Fibroblast of pulmonary artery (primary cell): Measurements from ENCODE around the gene PNMA1.

Source experiments
- DNase-seq: peaks from one replicate; pipeline ENCODE4 v3.0.0-alpha.2; 2010; ENCODE audit warnings: low read depth
- H3K4me3 ChIP-seq: replicated peaks from 2 replicates; pipeline ENCODE4 v1.5.1; 2011; ENCODE audit warnings: low read depth, mild to moderate bottlenecking, control low read depth, low read length, moderate library complexity
- CTCF ChIP-seq: IDR thresholded peaks from 2 replicates; pipeline ENCODE4 v1.5.1; 2011; ENCODE audit warnings: mild to moderate bottlenecking, control low read depth, low read length, inconsistent platforms; ENCODE audit errors: missing control alignments

Gene PNMA1

DNA sequence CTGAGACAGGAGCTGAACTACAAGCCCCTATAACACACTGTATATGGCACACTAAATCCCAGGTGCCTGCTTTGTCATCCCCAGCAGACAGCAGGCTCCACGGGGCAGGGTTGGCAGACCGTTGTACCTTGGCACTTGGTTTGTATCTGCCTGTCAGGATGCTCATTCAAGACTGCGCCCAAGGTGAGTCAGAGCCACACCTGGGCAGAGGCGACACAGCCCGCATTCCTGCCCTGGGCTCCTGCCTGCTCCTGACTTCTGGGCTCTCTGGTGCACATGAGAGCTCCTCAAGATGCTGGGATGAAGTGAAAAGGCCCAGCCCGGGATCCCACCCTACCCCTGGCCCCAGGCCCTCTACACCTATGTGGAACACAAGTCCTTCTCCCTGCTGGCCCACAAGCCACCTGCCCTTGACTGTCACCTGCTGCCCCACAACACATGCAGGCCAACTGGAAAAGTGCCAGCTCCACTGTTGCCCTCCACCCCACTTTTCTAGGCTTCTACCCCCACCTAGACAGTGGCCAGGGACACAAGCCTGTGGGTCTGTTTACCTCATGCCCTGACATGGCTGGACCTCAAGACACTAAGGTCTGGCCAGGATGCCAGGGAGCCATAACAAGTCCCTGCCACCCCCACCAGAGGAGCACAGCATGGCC, 30.8 kb upstream of the PNMA1 start:
- DNase-seq, result no peak
- TF ChIP-seq CTCF, result no peak
- no peak overlapping the region for H3K4me3 ChIP-seq

DNA sequence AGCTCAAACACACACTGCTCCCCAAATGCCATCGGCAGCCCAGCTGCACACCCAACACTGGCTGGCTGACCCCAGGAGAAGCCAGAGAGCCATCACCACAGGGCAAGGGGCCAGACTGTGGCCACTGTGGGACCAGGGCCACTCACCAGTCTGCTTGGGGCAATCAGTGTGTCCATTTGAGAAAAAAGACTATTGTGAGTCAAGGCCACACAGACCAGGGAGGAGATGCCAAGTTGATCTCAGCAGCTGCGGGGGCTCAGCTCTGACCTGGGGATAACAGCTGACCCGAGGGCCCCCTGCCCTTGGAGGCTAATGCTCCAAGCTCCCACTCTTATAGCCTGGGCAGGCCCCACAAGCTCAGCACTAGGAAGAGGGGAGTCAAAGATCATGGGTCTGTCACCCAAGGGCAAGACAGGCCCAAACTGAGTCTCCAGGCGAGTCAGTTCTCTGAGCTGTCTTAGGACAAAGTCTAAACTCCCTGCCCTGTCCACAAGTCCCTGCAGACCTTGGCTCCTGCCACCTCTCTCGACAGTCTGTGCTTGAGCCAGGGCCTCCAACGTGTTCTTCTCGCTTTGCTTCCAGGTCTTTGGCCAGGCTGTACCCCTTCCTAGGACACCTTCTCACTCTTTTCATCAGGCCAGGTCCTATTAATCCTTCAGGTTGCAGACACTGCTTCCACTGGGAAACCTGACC, 30.1 kb upstream of the PNMA1 start:
- DNase-seq, result no peak
- TF ChIP-seq CTCF, result no peak
- H3K4me3 ChIP-seq, result no peak overlapping the region

- TF ChIP-seq CTCF, result no peak
- DNase-seq, result no peak
- H3K4me3 ChIP-seq, result no peak overlapping the region
Observed at GRCh38 chr14:73743431-73743931, 29.3 kb upstream of the PNMA1 start.

GRCh38 chr14:73742520-73743238, 28.5 kb upstream of the PNMA1 start:
- TF ChIP-seq CTCF, result no peak
- no peak for DNase-seq
- H3K4me3 ChIP-seq, result no peak overlapping the region

- DNase-seq, result no peak
- no peak for TF ChIP-seq CTCF
- peak overlapping the region; percentile 19 for H3K4me3 ChIP-seq
Observed at GRCh38 chr14:73741876-73742519, 27.8 kb upstream of the PNMA1 start.

DNA sequence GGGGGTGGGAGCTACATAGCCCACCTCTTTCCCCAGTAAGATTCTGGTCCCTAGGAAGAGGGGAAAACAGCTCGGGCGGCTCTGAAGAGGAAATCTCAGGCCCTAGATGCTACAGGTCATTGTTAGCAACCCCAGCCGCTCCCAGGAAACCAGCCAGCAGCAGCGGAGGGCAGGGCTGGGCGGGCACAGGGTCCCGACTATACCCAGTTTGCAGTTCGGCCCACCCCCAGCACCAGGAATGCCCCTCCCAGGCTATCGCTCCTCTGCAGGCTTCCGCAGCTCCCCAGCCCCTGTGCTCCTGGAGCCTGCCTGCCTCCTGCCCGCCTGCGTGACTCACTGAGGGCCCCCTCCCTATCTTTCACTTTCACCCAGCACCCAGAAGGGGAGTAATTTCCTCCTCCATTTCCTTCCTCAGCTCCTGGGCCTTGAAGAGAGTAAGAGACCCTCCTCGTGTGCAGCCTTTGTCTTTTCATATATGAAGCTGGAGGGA, 27.2 kb upstream of the PNMA1 start:
- peak; percentile 70 for DNase-seq
- peak overlapping the region; percentile 19 for H3K4me3 ChIP-seq
- TF ChIP-seq CTCF, result no peak
